ELR (cell line): Measurements from ENCODE around the gene EGFR.

ENCODE experiments used
- DNase-seq: peaks from one replicate; pipeline ENCODE4 v3.0.0-alpha.2; 2015; ENCODE audit warnings: low read depth

The EGFR gene

DNA sequence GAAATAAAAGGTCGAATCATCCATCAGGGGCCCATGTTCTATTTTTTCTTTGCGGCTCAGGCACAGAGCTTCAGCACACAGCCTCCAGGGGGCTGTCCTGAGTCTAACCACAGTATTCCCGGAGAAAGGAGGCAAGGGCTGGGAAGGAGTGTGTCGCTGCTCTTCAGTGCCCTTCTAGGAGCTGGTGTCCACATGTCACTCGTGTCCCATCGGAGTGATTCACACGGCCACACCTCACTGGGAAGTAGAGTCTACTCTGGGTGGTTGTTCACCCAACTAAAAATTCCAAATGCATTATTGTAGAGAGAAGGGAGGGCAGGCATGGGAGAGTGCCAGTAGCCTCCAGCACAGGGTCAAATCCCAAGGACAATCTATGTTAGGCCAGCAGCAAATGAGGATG is 231.5 kb downstream of the EGFR start:
- DNase-seq: peak; percentile 54

- no peak for DNase-seq
Measured at GRCh38 chr7:55251313-55251712, 232.5 kb downstream of the EGFR start.

GRCh38 chr7:55251911-55252310 is 233.1 kb downstream of the EGFR start:
- no peak for DNase-seq

- peak; percentile 38 for DNase-seq
Measured at GRCh38 chr7:55252386-55252785, 233.6 kb downstream of the EGFR start.

GRCh38 chr7:55253188-55253587 is 234.4 kb downstream of the EGFR start:
- DNase-seq: no peak

DNA sequence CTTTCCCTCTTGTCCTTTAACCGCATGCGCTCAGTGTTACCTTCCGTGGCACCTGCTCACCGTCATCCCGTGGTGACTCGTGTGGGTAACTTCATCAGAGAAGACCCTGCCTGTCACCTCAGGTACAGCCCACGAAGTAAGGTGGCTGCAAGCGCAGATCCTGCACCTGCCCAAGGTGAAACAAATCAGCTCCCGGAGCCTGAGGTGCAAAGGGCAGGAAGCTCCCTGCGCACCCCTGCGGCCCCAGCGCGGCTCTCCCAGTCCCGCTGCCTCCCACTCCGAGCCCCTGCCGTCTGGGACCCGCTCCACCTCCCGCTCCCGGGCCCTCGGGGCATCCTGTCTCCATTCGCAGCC is 235.4 kb downstream of the EGFR start:
- no peak for DNase-seq

DNA sequence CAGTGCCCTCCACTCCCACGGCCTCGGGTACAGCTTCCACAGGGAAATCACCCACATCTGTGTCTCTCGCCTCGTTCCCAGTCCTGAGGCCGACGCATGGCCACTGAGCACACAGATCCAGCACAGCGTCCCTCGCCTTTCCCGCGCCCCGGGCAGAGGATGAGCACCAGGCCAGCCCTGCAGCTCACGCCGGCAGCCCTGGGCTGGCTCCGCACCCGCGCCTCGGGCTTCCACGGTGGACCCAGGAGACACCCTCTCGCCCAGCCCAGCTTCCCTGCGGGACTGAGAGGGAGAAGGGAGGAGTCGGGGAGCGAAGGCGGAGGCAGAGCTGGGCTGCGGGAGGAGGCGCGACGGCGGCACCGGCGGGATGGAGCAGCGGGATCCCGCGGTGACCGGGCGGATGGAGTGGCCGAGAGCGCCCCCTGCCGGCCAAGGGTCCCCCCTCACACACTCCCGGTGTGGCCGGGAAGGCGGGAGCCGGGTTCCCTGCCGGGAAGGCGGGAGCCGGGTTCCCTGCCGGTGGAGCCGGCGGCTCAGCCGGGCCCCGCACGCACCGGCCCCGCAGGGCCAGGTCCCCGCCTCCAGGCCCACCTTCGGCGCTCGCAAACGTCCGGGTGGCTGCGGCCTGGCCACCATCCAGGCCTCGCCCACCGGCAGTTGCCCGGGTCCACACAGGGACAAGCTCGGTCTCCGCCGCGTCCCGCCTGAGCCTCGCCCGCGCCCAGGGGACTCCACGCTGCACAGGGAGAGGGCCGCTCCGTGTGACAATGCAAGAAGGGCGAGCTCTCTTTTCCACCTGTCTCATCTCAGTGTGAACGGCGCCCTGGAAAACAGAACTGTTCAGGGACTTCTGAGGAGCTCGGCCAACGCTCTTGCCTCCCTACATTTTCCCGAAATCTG is 236.0 kb downstream of the EGFR start:
- DNase-seq: peak; percentile 82

DNA sequence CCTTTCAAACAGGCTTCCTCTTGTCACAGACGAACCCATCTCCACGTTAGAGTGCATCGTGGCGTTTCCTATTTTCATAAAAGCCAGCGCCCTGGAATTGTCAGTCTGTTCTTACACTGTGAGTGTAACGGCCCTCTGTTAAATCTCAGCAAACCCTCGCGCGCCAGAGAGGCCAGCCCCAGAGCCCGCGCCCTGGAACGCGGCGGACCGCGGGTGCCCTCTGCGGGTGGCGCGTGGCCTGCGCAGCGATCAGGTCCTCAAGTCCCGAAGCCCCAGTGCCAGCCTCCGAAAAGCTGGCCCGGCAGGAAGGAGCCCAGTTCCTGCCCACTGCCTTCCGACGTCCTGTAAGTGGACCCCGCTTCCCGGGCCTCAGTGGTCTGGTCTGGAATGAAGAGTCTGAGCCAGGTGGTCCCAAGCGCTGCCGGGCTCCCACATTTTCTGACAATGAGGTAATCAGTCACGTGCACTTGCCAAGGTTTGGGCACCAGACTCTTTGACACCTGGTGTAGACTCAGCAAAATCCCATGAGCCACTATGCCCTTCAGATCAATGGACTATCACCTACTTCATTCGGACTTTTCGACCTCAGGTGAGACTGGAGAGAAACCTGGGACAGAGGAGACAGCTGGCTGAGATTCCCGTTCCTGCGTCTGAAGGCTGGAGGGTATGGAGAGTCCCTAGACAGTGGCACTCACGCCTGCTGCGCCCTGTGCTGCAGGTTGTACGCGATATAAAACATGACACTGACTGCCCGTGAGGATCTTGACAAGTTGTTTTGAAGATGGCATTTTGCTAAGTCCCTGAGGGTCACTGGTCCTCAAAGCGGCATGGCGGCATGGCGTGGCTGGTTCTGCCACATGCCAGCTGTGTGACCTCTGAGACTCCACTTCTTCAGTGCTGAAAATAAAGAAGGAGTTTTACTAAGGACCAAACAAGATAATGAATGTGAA is 237.0 kb downstream of the EGFR start:
- DNase-seq: peak; percentile 86

DNA sequence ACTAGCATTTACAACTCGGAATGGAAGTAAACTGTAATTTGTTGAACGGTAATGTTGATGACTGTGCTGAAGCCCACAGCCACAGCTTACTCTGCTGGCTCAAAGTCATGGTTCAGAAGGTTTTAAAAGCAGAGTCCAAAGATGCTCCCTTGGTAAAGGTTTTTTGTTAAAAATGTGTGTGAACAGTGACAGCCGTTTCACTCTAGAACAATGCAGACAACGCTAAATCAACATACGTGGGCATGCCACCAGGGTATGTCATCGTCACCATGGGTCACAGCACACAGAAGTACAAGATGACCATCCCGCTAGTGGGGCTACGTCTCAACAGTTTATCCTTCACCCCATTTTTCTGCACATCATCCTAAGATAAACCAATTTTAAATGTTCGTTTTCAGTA is 239.8 kb downstream of the EGFR start:
- no peak for DNase-seq

- no peak for DNase-seq
Measured at GRCh38 chr7:55260171-55260570, 241.4 kb downstream of the EGFR start.

DNA sequence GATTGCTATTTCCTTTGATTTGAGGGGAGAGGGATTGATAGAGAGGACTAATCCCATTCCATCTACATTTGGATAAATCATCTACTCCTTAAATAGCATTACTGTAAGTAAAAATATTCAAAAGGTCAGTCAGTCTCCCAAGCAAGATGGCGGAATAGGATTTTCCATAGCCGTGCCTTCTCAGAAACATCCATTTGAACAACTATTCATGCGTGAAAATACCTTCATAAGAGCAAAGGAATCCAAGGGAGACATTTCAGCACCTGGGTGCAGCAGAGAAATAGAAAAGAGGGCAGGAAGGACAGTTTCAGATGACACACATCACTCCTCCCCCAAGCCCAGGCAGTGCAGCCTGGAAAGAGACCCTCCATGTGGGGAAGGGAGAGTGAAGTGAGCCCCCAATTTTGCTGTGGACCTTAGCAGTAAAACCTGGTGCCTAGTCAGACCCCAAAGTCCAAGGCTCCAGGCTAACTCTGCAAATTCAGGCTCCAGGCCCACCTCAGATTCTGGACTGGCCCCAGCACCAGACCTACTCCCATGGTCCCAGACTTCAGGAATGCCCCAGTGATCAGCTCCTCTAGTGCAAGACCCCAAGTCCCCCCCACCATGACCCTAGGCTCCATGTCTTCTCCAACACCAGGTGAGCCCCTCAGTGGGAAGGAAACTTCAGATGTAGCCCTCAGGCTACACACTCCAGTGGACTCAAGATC is 242.0 kb downstream of the EGFR start:
- DNase-seq: no peak
